ENCODE results near the gene C14orf119. TPM values are rescaled to one million over a fixed set of nuclear protein-coding genes. Genes with fewer than 3 reads are reported as not detected.
A peak's percentile ranks its signal among the peaks of the same experiment; 100 is the strongest.

Gene C14orf119
- total and polyA plus RNA-seq, 9 of the 15 experiments (the other 6 are each of a cell fraction or from before 2014, with no cell fraction given) = 36.7 to 251 (median 51.8) TPM

- in situ Hi-C loops (cut with MboI) = no loop called here
- peak overlapping the region; percentile 90 for H3K4me2 ChIP-seq (ENCODE audit: insufficient read depth, low read length)
These were observed 1.8 kb upstream of the C14orf119 start for GRCh38 chr14:23093526-23093925.

GRCh38 chr14:23093991-23094665 is 1.2 kb upstream of the C14orf119 start:
- peaks cover 68% of the 10 kb centered on the region for H3K36me3 ChIP-seq (ENCODE audit: control insufficient read depth, insufficient read depth, low read length)
- in situ Hi-C loops (cut with MboI) = no loop called here
- H2AFZ ChIP-seq (ENCODE audit: low read depth, low read length) = peak overlapping the region; percentile 100
- FAIRE-seq (peak; percentile 6), ATAC-seq (no peak), DNase-seq (ENCODE audit: extremely low read depth in 1 of 4, low spot score in 3 of 4) (no peak)
- ChIA-PET POLR2A (interaction anchor here (0.6 to 3.0 kb wide), 29 partner anchors 8 to 1046 kb away, joined by 3 to 34 read pairs (median 4); partner anchors contain the start of genes CIROP, HOMEZ, PABPN1 and PPP1R3E), CTCF (ENCODE audit: low intra/inter-chr PET ratio) (interaction anchor here (1.3 kb wide), 1 partner anchor 17 kb away, joined by 5 read pairs; no protein-coding TSS in a partner anchor)
- H4K20me1 ChIP-seq (replicated peaks; ENCODE audit: control insufficient read depth, insufficient read depth, low read length) = peaks cover 16% of the 10 kb centered on the region
- no peaks in the 10 kb centered on the region for H3K27me3 ChIP-seq (ENCODE audit: control insufficient read depth in 2 of 2, insufficient read depth in 2 of 2, low read length in 2 of 2)
- intact Hi-C loops (cut with micrococcal nuclease) = loop anchor here (2.0 kb wide), 1 partner anchor 15 kb away; no protein-coding TSS in a partner anchor
- no TSS peak for BruUV-seq (replicated peaks)
- H3K27ac ChIP-seq (ENCODE audit: extremely low read depth, low read depth, low read length) = peak overlapping the region; percentile 98
- H3K79me2 ChIP-seq (ENCODE audit: control insufficient read depth, insufficient read depth, low read length) = peaks cover 87% of the 10 kb centered on the region
- no peaks in the 10 kb centered on the region for H3K9me3 ChIP-seq (replicated peaks; ENCODE audit: control insufficient read depth, insufficient read depth, low read depth, low read length)
- peaks cover 8 to 29% of the 10 kb centered on the region in 2 experiments; a peak in 4 of 5 replicates for H3K4me1 ChIP-seq (replicated peaks in 1 of 2; ENCODE audit: control insufficient read depth in 2 of 2, insufficient read depth in 2 of 2, low read length in 2 of 2)
- 1% methylated on average over 14 of the region's 14 CpGs for WGBS (ENCODE audit: insufficient coverage, low coverage, missing lambda C conversion rate)
- peak overlapping the region; percentile 90 for H3K4me2 ChIP-seq (ENCODE audit: insufficient read depth, low read length)
- no peaks in the 10 kb centered on the region for H3K9me1 ChIP-seq (ENCODE audit: control insufficient read depth, insufficient read depth, low read length)
- peak overlapping the region; percentile 83 for H3K4me3 ChIP-seq
- H3K9ac ChIP-seq (ENCODE audit: insufficient read depth in 1 of 2, low read depth in 2 of 2, low read length in 2 of 2) = peak overlapping the region; percentile 98 to 100
- no peak for TF ChIP-seq SETDB1 (IDR thresholded peaks at IDR 0.05; ENCODE audit: low read length)
- no peak for TF ChIP-seq ZKSCAN1 (IDR thresholded peaks at IDR 0.05; ENCODE audit: low read depth, low read length)
- TF ChIP-seq SUPT5H (IDR thresholded peaks at IDR 0.05) = no peak
- TF ChIP-seq U2AF1 (optimal IDR thresholded peaks at IDR 0.05; ENCODE audit: low read depth, low read length) = no peak
- peak; percentile 44; the same call in 1 of the 2 replicates for TF ChIP-seq EP400 (IDR thresholded peaks at IDR 0.05)
- peak; percentile 62 to 63 for TF ChIP-seq AFF1 (IDR thresholded peaks at IDR 0.05; ENCODE audit: low read depth in 1 of 2, partially characterized antibody in 2 of 2)
- TF ChIP-seq RB1 (IDR thresholded peaks at IDR 0.05; ENCODE audit: low read depth) = no peak

More at GRCh38 chr14:23093526-23093925, 1.8 kb upstream of the C14orf119 start:
- Histone ChIP-seq H3K27ac (ENCODE audit: extremely low read depth, low read depth, low read length) (no peak overlapping the region), H3K9ac (ENCODE audit: insufficient read depth in 1 of 2, low read depth in 2 of 2, low read length in 2 of 2) (peak overlapping the region in 1 of 2 experiments; percentile 98; a peak in 2 of 4 replicates), H3K4me1 (replicated peaks in 1 of 2; ENCODE audit: control insufficient read depth in 2 of 2, insufficient read depth in 2 of 2, low read length in 2 of 2) (peaks cover 8 to 29% of the 10 kb centered on the region in 2 experiments; a peak in 4 of 5 replicates), H4K20me1 (replicated peaks; ENCODE audit: control insufficient read depth, insufficient read depth, low read length) (peaks cover 16% of the 10 kb centered on the region), H3K27me3 (ENCODE audit: control insufficient read depth in 2 of 2, insufficient read depth in 2 of 2, low read length in 2 of 2) (no peaks in the 10 kb centered on the region), H2AFZ (ENCODE audit: low read depth, low read length) (no peak overlapping the region), H3K79me2 (ENCODE audit: control insufficient read depth, insufficient read depth, low read length) (peaks cover 82% of the 10 kb centered on the region), H3K9me1 (ENCODE audit: control insufficient read depth, insufficient read depth, low read length) (no peaks in the 10 kb centered on the region), H3K9me3 (replicated peaks; ENCODE audit: control insufficient read depth, insufficient read depth, low read depth, low read length) (no peaks in the 10 kb centered on the region), H3K36me3 (ENCODE audit: control insufficient read depth, insufficient read depth, low read length) (peaks cover 68% of the 10 kb centered on the region), H3K4me3 (peak overlapping the region; percentile 83)
- POLR2A ChIA-PET = interaction anchor here (2.1 to 3.0 kb wide), 5 partner anchors 13 to 31 kb away, joined by 10 to 34 read pairs (median 20); no protein-coding TSS in a partner anchor
- TF ChIP-seq RFX1 (IDR thresholded peaks at IDR 0.05) (peak; percentile 54; the same call in 1 of the 2 replicates), XRCC5 (IDR thresholded peaks at IDR 0.05; ENCODE audit: low read depth, low read length) (no peak)
- CTCF ChIA-PET (ENCODE audit: low intra/inter-chr PET ratio) = no interaction called here
- intact Hi-C loops (cut with micrococcal nuclease) = no loop called here
- ATAC-seq (no peak), DNase-seq (ENCODE audit: extremely low read depth in 1 of 4, low spot score in 3 of 4) (no peak), FAIRE-seq (no peak)
- 54% methylated on average over 2 of the region's 2 CpGs for WGBS (ENCODE audit: insufficient coverage, low coverage, missing lambda C conversion rate)
- no TSS peak for BruUV-seq (replicated peaks)

All from K562 (cell line).